Liver (tissue), 9 donors: ENCODE measurements around the gene FILIP1. TPM values are rescaled to one million over a fixed set of nuclear protein-coding genes. Genes with fewer than 3 reads are reported as not detected.
A peak's percentile ranks its signal among the peaks of the same experiment; 100 is the strongest.

Experiments
- DNase-seq: peaks from one replicate; pipeline ENCODE4 v3.0.0-alpha.2; 2017; ENCODE audit warnings: low spot score
- H3K27ac ChIP-seq, 2 donors: one replicate each; pipeline ENCODE4 v1.7.0; 2013; ENCODE audit warnings: inconsistent platforms in 2 of 2, low read length in 2 of 2, control low read depth in 1 of 2, low read depth in 1 of 2, mild to moderate bottlenecking in 1 of 2
- H3K27me3 ChIP-seq, 4 donors: one replicate each; pipeline versions ENCODE4 v1.6.1 to v1.7.0; 2013; ENCODE audit warnings: low read length in 3 of 4, inconsistent platforms in 1 of 4, mild to moderate bottlenecking in 1 of 4, moderate library complexity in 1 of 4; ENCODE audit not compliant: control insufficient read depth in 4 of 4, insufficient read depth in 4 of 4
- H3K36me3 ChIP-seq, 4 donors: one replicate each; pipeline versions ENCODE4 v1.6.1 to v1.7.0; 2013; ENCODE audit warnings: low read length in 3 of 4, mild to moderate bottlenecking in 3 of 4, low read depth in 1 of 4, moderate library complexity in 1 of 4; ENCODE audit not compliant: control insufficient read depth in 4 of 4, insufficient read depth in 3 of 4
- H3K4me1 ChIP-seq, 4 donors: one replicate each; pipeline versions ENCODE4 v1.6.1 to v1.7.0; 2013; ENCODE audit warnings: low read length in 3 of 4, mild to moderate bottlenecking in 3 of 4, moderate library complexity in 1 of 4; ENCODE audit not compliant: control insufficient read depth in 4 of 4, insufficient read depth in 4 of 4
- H3K4me3 ChIP-seq, 3 donors: one replicate each; pipeline versions ENCODE4 v1.6.1 to v1.7.0; 2013; ENCODE audit warnings: low read length in 3 of 3, control low read depth in 1 of 3, low read depth in 1 of 3, mild to moderate bottlenecking in 1 of 3
- H3K9ac ChIP-seq, 2 donors: one replicate each; pipeline ENCODE4 v1.7.0; 2013; ENCODE audit warnings: low read length in 2 of 2, mild to moderate bottlenecking in 2 of 2, moderate library complexity in 2 of 2, control low read depth in 1 of 2, low read depth in 1 of 2
- H3K9me3 ChIP-seq, 4 donors: one replicate each; pipeline versions ENCODE4 v1.6.1 to v1.7.0; 2013; ENCODE audit warnings: low read length in 3 of 4; ENCODE audit not compliant: control insufficient read depth in 4 of 4
- ATF3 ChIP-seq: IDR thresholded peaks from 2 replicates; pipeline ENCODE4 v1.6.1; 2016; ENCODE audit warnings: antibody characterized with exemption
- CTCF ChIP-seq: fragments of 150-350 bp; IDR thresholded peaks from 2 replicates; pipeline ENCODE4 v1.5.1; 2017; ENCODE audit warnings: improper control_type of control experiment, low read depth, low read length; ENCODE audit not compliant: missing input control
- EGR1 ChIP-seq, 2 donors: IDR thresholded peaks; 2 replicates each; pipeline ENCODE4 v1.6.1; 2016 to 2018; ENCODE audit warnings: antibody characterized with exemption in 2 of 2, low read depth in 2 of 2
- FOXA1 ChIP-seq: IDR thresholded peaks from 2 replicates; pipeline ENCODE4 v1.6.1; 2016; ENCODE audit warnings: antibody characterized with exemption
- FOXA2 ChIP-seq: IDR thresholded peaks from 2 replicates; pipeline ENCODE4 v1.6.1; 2016; ENCODE audit warnings: antibody characterized with exemption
- GABPA ChIP-seq, 2 donors: IDR thresholded peaks in 1 of 2; conservative IDR thresholded peaks in 1 of 2; 2 replicates each; pipeline ENCODE4 v1.6.1; 2016; ENCODE audit warnings: antibody characterized with exemption in 2 of 2, mild to moderate bottlenecking in 1 of 2, moderate library complexity in 1 of 2
- HNF4A ChIP-seq, 2 donors: conservative IDR thresholded peaks; 2 replicates each; pipeline ENCODE4 v1.6.1; 2016; ENCODE audit warnings: antibody characterized with exemption in 2 of 2, mild to moderate bottlenecking in 2 of 2
- HNF4G ChIP-seq: IDR thresholded peaks from 2 replicates; pipeline ENCODE4 v1.6.1; 2016; ENCODE audit warnings: antibody characterized with exemption
- JUND ChIP-seq, 2 donors: IDR thresholded peaks; 2 replicates each; pipeline ENCODE4 v1.6.1; 2016; ENCODE audit warnings: antibody characterized with exemption in 2 of 2
- NR2F2 ChIP-seq: IDR thresholded peaks from 2 replicates; pipeline ENCODE4 v1.6.1; 2016; ENCODE audit warnings: antibody characterized with exemption
- RAD21 ChIP-seq, 2 donors: IDR thresholded peaks; 2 replicates each; pipeline ENCODE4 v1.6.1; 2016; ENCODE audit warnings: antibody characterized with exemption in 2 of 2, mild to moderate bottlenecking in 2 of 2
- RXRA ChIP-seq, 2 donors: IDR thresholded peaks; 2 replicates each; pipeline ENCODE4 v1.6.1; 2017 to 2018; ENCODE audit warnings: antibody characterized with exemption in 2 of 2, mild to moderate bottlenecking in 1 of 2
- SP1 ChIP-seq: IDR thresholded peaks from 2 replicates; pipeline ENCODE4 v1.6.1; 2018; ENCODE audit warnings: antibody characterized with exemption, mild to moderate bottlenecking
- TAF1 ChIP-seq: conservative IDR thresholded peaks from 2 replicates; pipeline ENCODE4 v1.6.1; 2016; ENCODE audit warnings: antibody characterized with exemption, mild to moderate bottlenecking
- YY1 ChIP-seq: IDR thresholded peaks from 2 replicates; pipeline ENCODE4 v1.6.1; 2016; ENCODE audit warnings: antibody characterized with exemption, mild to moderate bottlenecking
- WGBS: extraction: QIAGEN DNeasy Blood & Tissue Kit; methylation state at CpG from one replicate; pipeline ENCODE4 v1.1.7; 2013; 5-methylcytosine and 5-hydroxymethylcytosine counted together
- polyA plus RNA-seq, 2 donors: library from polyadenylated mRNA; stranded (reverse) in 1 of 2; unstranded in 1 of 2; fragments of 200-250 nt in 1 of 2; fragments of >200 nt in 1 of 2; fragmentation: Nextera tagmentation in 1 of 2; extraction: Ambion mirVana in 1 of 2; gene quantifications; one replicate each; pipeline versions ENCODE4 v1.2.1 to v1.2.3, GENCODE V29; 2013 to 2015
- total RNA-seq, 2 donors: library from RNA; depleted of rRNA; stranded (reverse); fragments of >200 nt; gene quantifications; one replicate each; pipeline ENCODE4 v1.2.3, GENCODE V29; 2014
- TF ChIP-seq, protein P1 (sequence below): IDR thresholded peaks from 2 replicates; pipeline ENCODE4 v1.6.1; 2016; ENCODE audit warnings: antibody characterized with exemption
- TF ChIP-seq, protein P2 (sequence below): IDR thresholded peaks from 2 replicates; pipeline ENCODE4 v1.6.1; 2016; ENCODE audit warnings: antibody characterized with exemption, mild to moderate bottlenecking
- TF ChIP-seq, protein P3 (sequence below): IDR thresholded peaks from 2 replicates; pipeline ENCODE4 v1.6.1; 2016; ENCODE audit warnings: antibody characterized with exemption
- donor health status: healthy.
- donor health status: healthy.
- donor health status: healthy.
- donor health status: healthy.
- donor health status: healthy.

FILIP1 gene
- total and polyA plus RNA-seq, 4 donors: 0.70 to 2.8 (median 1.1) TPM

DNA sequence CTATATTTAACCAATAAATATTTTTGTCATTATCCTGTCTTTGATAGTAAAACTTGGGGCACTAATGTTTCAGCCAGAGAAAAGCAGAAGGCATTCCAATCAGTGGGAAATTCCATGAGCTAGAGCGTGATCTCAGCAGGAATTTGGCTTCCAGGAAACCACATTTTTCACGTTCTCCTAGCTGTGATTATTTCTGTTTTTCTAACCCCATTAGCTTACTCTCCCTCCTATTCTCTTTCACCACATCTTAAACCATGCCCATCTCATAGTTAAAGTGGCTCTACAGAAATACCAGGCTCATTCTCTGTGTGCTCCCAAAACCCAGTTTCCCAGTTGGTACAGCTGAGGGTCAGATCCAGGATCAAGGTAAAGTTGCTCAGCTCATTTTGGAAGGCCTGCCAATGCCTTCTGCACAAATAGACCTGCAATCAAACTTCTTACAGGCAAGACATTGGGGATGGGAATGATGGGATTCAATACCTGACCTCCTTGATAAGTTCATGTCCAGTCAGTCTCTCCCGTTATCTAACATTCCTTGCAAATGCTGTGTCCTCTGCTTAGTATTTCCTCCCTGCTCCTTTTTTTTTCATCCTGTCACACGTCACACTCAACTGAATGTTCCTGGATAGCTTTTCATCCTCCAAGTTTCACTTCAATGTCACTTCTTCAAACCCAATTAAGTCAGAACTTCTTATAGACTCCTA lies 175.9 kb downstream of the FILIP1 start:
- Histone ChIP-seq H3K9ac (no peak overlapping the region), H3K4me1 (no peaks in the 10 kb centered on the region), H3K36me3 (no peaks in the 10 kb centered on the region), H3K27ac (peak overlapping the region; percentile 36 to 58), H3K27me3 (no peaks in the 10 kb centered on the region), H3K9me3 (no peaks in the 10 kb centered on the region), H3K4me3 (no peak overlapping the region)
- 68% methylated on average over 4 of the region's 4 CpGs for WGBS
- no peak for DNase-seq
- TF ChIP-seq RXRA (IDR thresholded peaks at IDR 0.05) (peak in 1 of 2 donors; percentile 31), NR2F2 (peak; percentile 58)
- TF ChIP-seq, protein P1, sequence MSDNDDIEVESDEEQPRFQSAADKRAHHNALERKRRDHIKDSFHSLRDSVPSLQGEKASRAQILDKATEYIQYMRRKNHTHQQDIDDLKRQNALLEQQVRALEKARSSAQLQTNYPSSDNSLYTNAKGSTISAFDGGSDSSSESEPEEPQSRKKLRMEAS: no peak

- Histone ChIP-seq H3K36me3 (no peaks in the 10 kb centered on the region), H3K4me3 (no peak overlapping the region), H3K27me3 (peaks cover 0 to 2% (median 0%) of the 10 kb centered on the region in 4 donors), H3K9ac (no peak overlapping the region), H3K27ac (no peak overlapping the region), H3K4me1 (no peaks in the 10 kb centered on the region), H3K9me3 (no peaks in the 10 kb centered on the region)
- no peak for DNase-seq
- TF ChIP-seq FOXA1: no peak
- TF ChIP-seq EGR1 (IDR thresholded peaks at IDR 0.05; ENCODE audit: low read depth in 2 of 2): no peak
- TF ChIP-seq NR2F2: no peak
- no peak for TF ChIP-seq GABPA (IDR thresholded peaks at IDR 0.05 in 1 of 2, conservative IDR thresholded peaks at IDR 0.05 in 1 of 2)
- TF ChIP-seq YY1: no peak
- TF ChIP-seq FOXA2: no peak
- TF ChIP-seq HNF4G: no peak
- no peak for TF ChIP-seq RAD21 (IDR thresholded peaks at IDR 0.05)
- TF ChIP-seq SP1: no peak
- TF ChIP-seq ATF3: no peak
- TF ChIP-seq, protein P2, sequence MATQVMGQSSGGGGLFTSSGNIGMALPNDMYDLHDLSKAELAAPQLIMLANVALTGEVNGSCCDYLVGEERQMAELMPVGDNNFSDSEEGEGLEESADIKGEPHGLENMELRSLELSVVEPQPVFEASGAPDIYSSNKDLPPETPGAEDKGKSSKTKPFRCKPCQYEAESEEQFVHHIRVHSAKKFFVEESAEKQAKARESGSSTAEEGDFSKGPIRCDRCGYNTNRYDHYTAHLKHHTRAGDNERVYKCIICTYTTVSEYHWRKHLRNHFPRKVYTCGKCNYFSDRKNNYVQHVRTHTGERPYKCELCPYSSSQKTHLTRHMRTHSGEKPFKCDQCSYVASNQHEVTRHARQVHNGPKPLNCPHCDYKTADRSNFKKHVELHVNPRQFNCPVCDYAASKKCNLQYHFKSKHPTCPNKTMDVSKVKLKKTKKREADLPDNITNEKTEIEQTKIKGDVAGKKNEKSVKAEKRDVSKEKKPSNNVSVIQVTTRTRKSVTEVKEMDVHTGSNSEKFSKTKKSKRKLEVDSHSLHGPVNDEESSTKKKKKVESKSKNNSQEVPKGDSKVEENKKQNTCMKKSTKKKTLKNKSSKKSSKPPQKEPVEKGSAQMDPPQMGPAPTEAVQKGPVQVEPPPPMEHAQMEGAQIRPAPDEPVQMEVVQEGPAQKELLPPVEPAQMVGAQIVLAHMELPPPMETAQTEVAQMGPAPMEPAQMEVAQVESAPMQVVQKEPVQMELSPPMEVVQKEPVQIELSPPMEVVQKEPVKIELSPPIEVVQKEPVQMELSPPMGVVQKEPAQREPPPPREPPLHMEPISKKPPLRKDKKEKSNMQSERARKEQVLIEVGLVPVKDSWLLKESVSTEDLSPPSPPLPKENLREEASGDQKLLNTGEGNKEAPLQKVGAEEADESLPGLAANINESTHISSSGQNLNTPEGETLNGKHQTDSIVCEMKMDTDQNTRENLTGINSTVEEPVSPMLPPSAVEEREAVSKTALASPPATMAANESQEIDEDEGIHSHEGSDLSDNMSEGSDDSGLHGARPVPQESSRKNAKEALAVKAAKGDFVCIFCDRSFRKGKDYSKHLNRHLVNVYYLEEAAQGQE: no peak
- TF ChIP-seq HNF4A (conservative IDR thresholded peaks at IDR 0.05): no peak
- no peak for TF ChIP-seq JUND (IDR thresholded peaks at IDR 0.05)
- TF ChIP-seq TAF1: no peak
- TF ChIP-seq, protein P3, sequence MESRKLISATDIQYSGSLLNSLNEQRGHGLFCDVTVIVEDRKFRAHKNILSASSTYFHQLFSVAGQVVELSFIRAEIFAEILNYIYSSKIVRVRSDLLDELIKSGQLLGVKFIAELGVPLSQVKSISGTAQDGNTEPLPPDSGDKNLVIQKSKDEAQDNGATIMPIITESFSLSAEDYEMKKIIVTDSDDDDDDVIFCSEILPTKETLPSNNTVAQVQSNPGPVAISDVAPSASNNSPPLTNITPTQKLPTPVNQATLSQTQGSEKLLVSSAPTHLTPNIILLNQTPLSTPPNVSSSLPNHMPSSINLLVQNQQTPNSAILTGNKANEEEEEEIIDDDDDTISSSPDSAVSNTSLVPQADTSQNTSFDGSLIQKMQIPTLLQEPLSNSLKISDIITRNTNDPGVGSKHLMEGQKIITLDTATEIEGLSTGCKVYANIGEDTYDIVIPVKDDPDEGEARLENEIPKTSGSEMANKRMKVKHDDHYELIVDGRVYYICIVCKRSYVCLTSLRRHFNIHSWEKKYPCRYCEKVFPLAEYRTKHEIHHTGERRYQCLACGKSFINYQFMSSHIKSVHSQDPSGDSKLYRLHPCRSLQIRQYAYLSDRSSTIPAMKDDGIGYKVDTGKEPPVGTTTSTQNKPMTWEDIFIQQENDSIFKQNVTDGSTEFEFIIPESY: no peak
- TF ChIP-seq, protein P1: no peak
- no peak for TF ChIP-seq RXRA (IDR thresholded peaks at IDR 0.05)
- no peak for TF ChIP-seq CTCF
Measured at GRCh38 chr6:75315978-75316377, 177.6 kb downstream of the FILIP1 start.
